ENCODE data around the gene ZNF614.
A peak's percentile ranks its signal among the peaks of the same experiment; 100 is the strongest.
"Not testable (repeated sequence)": the region's sequence is repeated elsewhere in the genome, so short reads cannot be mapped to it uniquely, and the experiment has no call there.

The ZNF614 gene

DNA sequence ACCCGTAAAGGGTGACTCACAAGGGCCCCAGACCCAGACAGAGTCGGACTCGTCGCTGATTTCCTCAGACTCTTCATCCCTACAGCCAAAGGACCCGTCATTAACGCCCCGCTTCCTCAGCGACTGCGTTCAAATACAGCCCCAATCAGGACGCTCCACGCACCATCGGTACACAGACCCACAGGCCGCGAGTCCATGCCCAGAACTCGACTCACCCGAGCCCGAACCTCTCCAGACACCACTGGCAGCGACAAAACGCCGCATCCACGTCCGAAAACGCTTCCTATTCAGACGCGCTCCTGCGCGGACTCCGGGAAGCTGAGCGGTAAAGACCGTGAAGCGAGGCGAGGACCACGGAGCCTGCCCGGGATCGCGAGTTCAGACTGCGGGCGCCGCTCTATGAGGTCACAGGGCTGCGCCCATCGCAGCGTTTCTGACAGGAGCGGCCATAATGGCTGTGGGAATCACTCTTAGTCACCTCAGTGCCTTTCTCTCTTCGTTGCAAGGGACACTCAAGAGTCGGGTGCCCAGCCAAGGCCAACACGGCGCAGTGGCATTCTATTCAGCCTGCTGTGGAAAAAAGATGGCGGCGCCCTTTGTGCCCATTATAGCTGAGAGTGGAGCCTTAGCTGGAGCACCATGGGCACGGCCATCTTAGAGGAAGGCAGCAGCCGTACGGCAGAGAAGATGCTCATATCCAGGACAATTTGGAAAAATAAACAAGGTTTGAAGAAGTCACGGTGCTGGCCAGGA is at the start of gene ZNF614:
ZNF614 (minus strand) TSS at position 353 of the 753 bp plus-strand sequence. CDS start 2,634 bp downstream, outside the sequence.
- peak; percentile 41 for DNase-seq

DNA sequence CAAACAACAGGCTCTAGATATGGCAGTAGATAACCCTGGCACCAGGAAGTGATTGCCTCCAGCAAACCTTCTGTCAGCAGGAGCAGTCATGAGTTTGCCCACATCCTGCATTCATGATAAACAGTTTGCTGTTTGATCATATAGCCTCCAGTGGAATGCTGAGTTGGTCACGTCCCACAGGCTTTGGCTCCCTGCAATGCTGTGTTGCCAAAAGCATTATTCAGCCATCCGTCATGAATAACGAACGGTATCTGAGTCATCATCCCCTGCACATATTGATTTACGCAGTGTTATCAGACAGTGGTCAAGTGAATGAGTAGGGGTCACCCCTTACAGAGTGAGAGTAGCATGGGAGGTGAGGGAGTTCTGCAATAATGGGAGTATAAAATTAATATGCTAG is 42.3 kb upstream of the ZNF614 start:
- no peak for DNase-seq

DNA sequence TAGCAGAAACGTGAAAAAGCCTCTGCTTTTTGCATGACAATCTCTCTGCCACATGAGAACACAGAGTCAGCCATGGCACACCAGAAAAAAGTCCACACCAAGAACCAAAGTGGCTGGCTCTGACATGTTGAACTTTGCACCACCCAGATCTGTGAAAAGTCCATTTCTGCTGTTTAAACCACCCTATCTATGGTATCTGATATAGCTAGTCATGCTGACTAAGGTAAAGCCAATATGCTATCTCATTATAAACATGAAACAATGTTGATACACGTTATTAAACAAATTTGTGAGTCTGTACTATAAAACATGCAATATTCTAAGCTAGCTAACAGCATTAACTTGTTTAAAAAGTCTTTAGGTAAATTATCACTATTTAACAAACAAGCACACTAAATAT is 41.5 kb upstream of the ZNF614 start:
- DNase-seq, result no peak

DNA sequence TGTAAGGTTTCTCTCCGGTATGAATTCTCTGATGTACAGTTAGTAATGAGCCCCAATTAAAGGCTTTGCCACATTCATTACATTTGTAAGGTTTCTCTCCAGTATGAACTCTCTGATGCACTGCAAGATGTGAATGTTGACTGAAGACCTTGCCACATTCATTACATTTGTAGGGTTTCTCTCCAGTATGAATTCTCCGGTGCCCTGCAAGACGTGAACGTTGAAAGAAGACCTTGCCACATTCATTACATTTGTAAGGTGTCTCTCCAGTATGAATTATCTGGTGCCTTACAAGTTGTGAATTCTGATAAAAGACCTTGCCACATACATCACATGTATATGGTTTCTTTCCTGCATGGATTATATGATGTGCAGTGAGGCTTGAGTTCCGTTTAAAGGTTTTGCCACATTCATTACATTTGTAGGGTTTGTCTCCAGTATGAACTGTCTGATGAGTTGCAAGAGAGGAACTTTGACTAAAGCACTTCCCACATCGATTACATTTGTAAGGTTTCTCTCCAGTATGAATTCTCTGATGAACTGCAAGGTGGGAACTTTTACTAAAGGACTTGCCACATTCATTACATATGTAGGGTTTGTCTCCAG is 38.2 kb upstream of the ZNF614 start:
- DNase-seq, result no peak

DNA sequence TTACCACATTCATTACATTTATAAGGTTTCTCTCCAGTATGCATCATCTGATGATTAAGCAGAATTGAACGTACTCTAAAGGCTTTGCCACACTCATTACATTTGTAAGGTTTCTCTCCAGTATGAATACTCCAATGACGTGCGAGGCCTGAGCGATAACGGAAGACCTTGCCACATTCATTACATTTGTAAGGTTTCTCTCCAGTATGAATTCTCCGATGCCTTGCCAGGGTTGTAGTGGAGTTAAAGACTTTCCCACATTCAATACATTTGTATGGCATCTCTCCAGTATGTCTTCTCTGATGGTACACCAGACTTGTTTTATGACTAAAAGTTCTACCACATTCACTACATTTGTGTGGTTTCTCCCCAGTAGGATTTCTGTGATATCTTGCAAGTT is 37.2 kb upstream of the ZNF614 start:
- no peak for DNase-seq

DNA sequence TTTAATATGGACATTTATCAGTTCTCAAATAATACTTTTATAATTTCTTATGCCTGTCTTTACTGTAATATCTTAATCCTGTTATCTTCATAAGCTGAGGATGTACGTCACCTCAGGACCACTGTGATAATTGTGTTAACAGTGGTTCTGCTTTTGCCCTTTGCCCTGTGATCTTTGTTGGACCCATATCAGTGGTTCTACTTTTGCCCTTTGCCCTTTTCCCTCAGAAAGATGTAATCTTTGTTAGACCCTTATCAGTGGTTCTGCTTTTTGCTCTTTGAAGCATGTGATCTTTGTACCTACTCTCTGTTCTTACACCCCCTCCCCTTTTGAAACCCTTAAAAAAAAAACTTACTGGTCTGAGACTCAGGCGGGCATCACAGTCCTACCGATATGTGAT is 28.3 kb upstream of the ZNF614 start:
- not testable (repeated sequence) for DNase-seq

DNA sequence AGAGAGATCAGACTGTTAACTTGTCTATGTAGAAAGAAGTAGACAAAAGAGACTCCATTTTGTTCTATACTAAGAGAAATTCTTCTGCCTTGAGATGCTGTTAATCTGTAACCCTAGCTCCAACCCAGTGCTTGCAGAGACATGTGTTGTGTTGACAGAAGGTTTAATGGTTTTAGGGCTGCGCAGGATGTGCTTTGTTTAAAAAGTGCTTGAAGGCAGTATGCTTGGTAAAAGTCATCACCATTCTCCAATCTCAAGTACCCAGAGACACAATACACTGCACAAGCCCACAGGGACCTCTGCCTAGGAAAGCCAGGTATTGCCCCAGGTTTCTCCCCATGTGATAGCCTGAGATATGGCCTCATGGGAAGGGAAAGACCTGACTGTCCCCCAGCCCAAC is 23.6 kb upstream of the ZNF614 start:
- DNase-seq, result not testable (repeated sequence)

DNA sequence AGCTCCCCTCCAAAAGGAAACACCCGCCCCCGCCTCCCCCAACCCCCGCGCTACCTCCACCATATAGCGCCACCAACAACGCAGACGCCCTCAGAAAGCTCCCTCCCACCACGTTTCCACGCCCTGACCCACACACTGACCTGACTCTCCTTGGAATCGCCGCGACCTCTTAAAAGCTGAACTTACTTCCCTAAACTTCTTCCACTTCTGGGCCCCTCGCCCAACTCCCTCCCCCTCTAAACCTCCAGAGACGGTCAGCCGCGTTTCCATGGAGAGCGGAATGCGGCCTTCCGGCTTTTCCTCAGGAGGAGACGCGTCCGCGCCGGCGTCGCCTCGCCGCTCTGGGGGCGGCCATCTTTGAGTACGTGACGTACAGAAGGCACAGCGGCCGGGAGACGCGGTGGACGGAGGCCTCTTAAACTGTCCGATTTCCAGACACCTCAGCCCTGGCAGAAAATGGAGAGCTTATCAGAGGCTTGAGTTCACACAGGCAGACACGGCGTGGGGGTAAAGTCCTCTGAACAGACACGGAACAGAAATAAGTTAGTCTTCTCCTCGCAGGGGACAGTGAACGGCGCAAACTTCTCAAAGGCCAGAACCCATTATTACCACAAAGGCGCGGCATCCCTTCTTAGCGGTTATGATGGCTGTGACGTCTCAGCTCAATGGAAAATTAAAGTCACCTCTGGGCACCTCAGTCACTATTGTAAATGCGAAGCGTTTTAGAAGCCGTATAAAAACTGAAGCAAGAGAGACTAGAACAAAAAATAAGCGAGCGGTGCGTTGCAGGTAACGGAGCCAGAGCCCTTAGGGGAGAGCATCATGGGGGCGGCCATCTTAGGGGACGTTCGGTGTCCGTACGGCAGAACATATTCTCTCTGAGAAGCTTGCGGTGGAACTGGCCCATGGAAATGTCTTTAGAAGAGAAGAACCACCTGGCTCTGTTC is 20.6 kb upstream of the ZNF614 start, which contains the start of gene ZNF432:
ZNF432 (minus strand) TSS at position 284 of the 947 bp plus-strand sequence. CDS start 1,970 bp downstream, outside the sequence.
- no peak for DNase-seq

DNA sequence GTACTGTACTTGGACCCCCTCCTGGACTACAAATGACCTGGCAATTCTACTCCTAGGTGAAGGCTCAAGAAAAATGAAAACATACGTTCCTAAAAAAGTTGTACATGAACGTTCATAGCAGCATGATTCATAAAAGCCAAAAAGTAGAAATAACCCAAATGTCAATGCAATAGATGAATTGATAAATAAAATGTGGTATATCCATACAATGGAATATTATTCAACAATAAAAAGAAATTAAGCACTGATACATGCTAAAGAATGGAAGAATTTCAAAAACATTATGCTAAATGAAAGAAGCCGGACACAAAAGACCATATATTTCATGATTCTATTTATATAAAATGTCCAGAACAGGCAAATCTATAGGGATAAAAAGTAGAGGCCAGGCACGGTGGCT is 11.0 kb upstream of the ZNF614 start:
- DNase-seq, result no peak

DNA sequence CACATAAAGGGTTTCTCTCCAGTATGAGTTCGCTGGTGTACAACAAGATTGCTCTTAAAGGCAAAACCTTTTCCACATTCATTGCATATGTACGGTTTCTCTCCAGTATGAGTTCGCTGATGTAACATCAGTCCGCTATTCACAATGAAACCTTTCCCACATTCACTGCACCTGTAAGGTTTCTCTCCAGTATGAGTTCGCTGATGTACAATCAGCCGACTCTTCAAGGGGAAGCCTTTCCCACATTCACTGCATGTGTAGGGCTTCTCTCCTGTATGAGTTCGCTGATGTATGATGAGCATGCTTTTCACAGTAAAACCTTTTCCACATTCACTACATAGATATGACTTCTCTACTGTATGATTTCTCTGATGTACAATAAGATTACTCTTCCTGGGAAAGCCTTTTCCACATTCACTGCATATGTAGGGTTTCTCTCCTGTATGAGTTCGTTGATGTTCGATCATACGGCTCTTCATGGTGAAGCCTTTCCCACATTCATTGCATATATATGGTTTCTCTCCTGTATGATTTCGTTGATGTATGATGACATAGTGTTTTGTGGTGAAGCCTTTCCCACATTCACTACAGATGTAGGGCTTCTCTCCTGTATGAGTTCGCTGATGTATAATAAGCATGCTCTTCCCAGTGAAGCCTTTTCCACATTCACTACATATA is 6.0 kb upstream of the ZNF614 start:
- no peak for DNase-seq

DNA sequence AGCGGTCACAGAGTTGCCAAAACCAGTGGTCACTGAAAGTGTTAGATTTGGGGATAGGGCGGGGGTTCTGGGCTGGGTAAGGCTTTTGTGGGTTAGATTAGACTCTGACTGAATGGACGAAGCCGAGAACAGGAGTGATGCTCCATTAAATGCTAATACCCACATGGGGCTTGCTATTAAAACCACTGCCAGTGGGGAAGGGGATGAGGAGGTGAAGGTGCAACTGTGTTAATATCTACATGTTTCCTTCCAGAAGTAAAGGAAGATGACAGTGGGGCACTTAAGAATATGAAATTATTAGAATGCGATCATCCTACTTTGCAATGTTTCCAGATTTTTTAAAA is 573 bp upstream of the ZNF614 start:
- DNase-seq, result no peak

DNA sequence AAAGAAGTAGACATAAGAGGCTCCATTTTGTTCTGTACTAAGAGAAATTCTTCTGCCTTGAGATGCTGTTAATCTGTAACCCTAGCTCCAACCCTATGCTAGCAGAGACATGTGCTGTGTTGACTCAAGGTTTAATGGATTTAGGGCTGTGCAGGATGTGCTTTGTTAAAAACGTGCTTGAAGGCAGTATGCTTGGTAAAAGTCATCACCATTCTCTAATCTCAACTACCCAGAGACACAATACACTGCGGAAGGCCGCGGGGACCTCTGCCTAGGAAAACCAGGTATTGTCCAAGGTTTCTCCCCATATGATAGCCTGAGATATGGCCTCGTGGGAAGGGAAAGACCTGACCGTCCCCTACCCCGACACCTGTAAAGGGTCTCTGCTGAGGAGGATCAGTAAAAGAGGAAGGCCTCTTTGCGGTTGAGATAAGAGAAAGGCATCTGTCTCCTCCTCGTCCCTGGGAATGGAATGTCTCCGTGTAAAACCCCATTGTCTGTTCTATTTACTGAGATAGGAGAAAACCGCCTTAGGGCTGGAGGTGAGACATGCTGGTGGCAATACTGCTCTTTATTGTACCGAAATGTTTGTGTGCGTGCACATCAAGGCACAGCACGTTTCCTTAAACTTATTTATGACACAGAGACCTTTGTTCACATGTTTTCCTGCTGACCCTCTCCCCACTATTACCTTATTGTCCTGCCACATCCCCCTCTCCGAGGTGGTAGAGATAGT is 1.8 kb downstream of the ZNF614 start:
- DNase-seq, result not testable (repeated sequence)

DNA sequence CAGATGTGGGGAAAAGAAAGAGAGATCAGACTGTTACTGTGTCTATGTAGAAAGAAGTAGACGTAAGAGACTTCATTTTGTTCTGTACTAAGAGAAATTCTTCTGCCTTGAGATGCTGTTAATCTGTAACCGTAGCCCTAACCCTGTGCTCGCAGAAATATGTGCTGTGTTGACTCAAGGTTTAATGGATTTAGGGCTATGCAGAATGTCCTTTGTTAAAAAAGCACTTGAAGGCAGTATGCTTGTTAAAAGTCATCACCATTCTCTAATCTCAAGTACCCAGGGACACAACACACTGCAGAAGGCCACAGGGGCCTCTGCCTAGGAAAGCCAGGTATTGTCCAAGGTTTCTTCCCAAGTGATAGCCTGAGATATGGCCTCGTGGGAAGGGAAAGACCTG is 3.7 kb downstream of the ZNF614 start:
- DNase-seq, result not testable (repeated sequence)

DNA sequence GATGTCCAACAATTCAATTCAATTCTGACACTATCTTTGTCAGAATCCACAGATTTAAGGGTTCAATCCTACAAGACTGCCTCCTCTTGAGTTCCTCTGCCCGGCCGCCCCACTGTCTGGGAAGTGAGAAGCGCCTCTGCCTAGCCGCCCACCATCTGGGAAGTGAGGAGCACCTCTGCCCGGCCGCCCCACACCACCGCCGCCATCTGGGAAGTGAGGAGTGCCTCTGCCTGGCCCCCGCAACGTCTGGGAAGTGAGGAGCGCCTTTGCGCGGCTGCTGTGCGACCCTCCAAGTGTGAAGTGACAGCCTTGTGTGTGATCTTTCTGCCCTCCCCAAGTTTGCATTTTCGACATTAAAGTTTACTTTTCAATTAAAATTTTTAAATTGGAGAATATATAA is 6.0 kb downstream of the ZNF614 start:
- no peak for DNase-seq

DNA sequence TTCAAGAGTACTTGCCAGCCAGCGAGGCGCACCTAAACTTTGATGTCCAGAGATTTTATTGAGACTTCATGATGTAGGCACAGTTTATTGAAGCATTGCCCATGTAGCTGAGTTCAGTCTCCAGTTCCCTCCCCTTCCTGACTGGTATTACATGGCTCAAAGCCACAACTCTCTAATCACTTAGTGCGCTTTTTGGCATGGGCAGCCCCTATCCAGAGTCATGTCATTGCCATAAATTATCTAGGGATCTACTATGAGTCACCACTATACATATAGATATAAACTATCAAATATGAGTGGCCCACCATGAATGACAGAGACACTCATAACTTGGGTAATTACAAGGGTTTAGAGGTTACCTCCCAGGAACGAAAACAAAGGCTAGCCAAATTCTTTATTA is 7.7 kb downstream of the ZNF614 start:
- no peak for DNase-seq

DNA sequence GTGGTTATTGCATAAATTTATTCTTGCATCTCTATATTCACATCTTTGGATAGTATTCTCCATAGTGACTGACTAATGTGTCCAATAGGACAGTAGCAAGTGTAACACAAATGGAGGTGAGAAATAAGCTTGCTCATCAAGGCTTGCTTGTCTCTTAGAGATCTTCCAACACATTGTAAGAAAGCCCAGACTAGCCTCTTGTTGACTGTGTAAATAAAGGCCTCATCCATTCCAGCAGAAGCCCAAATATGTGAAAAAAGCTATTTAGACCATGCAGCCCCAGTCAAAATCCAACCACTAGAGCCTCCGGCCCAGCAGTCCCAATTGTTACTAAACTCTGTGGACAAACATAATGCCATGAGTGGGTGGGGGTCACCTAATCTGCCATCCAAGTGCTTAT is 17.5 kb downstream of the ZNF614 start:
- no peak for DNase-seq

DNA sequence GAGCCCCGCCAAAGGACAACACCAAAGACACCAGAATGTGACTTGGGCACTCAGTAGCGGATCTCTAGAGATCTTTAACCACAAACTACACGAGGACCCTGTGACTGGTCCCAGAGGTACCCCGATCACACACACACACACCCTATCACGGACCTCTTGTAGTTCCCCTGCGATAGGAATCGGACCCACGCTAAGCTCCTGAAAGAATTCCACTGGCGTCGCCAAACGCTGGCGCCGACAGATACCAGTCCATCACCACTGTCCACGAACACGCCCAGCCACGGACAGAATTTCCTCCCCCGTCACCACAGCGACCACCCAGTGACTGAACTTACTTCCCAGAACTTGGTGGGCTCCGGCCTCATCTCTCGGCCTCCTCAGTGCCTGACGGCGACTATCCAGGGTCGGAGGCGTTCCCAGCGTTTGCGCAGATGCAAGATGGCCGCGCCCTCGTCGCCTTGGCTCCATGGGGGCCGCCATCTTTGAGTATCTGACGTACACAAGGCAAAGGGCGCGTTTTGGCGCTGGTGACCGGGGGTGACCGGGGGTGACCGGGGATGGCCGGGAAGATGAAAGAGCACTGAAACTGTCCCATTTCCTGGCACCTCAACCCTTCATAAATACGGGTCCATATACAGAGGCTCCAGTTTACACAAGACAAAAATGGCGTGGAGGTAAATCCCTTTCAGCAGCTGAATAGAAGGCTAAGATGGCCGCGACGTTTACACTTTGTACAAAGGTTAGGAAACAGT is 20.2 kb downstream of the ZNF614 start, which contains the start of gene ZNF615:
ZNF615 (minus strand) TSS at position 406 of the 752 bp plus-strand sequence. CDS start 4,500 bp downstream, outside the sequence.
- peak; percentile 29 for DNase-seq

DNA sequence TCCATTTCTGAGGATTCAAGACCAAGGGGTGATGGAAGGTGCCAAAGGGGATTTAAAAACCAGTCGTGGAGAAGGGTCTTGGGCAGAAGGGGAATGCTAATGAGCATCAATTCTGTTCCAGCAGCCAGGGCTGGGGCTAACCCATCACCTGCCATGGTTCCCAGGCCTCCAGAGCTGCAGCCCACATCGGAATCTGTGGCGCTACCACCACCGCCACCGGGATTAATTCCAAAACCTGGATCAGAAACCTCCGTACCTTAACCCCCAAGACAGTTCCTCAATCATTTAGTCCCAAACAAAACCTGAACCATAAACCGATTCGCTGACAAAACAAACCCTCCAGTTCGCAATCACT is 20.8 kb downstream of the ZNF614 start:
- DNase-seq, result no peak

DNA sequence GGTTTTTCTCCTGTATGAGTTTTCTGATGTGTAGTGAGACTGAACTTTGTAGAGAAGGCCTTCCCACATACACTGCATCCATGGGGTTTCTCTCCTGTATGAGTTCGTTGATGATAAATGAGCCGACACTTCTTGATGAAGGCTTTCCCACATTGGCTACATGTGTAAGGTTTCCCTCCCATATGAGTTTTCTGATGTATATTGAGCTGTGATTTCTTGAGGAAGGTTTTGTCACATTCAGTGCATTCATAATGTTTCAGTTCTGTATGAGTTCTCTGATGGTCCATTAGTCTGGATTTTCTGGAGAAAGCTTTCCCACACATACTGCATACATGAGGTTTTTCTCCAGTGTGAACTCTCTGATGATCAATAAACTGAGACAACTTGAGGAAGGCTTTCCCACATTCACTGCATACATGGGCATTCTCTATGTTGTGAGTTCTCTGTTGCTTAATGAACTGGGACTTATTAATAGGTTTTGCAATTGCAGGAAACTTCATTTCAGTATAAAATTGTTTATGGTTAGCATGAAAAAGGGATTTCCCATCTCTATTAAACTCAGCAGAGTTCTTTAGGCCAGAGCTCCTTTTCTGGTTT is 34.0 kb downstream of the ZNF614 start:
- no peak for DNase-seq

DNA sequence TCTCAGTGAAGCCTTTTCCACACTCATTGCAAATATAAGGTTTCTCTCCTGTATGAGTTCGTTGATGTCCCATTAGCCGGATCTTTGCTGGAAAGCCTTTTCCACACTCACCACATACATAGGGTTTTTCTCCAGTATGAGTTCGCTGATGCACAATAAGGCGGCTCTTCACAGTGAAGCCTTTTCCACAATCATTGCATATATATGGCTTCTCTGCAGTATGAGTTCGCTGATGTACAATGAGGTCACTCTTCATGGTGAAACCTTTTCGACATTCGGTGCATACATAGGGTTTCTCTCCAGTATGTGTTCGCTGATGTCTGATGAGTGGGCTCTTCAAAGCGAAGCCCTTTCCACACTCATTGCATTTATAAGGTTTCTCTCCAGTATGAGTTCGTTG is 34.8 kb downstream of the ZNF614 start:
- DNase-seq, result no peak
